CD8-positive, alpha-beta memory T cell (primary cell): ENCODE data around the gene CASZ1. TPM values are rescaled to one million over a fixed set of nuclear protein-coding genes. Genes with fewer than 3 reads are reported as not detected.
A peak's percentile ranks its signal among the peaks of the same experiment; 100 is the strongest.

ENCODE experiments used
- CTCF ChIA-PET: fragments of 350-600 bp; sonication (Branson Sonifier 250); formaldehyde crosslinking; loops from one replicate; lab custom pipeline; 2021; ENCODE audit warnings: antibody characterized with exemption; lab: Charles Lee
- POLR2A ChIA-PET: fragments of 350-600 bp; sonication (Branson Sonifier 250); formaldehyde crosslinking; loops from one replicate; lab custom pipeline; 2021; ENCODE audit warnings: antibody characterized with exemption; lab: Charles Lee
- DNase-seq, 5 donors: peaks; one replicate each; pipeline versions ENCODE4 v3.0.0 to v3.0.0-alpha.2; 2020 to 2022; ENCODE audit warnings: mixed read lengths in 1 of 5
- H3K27ac ChIP-seq: one replicate; pipeline ENCODE4 v1.7.0; 2013; ENCODE audit warnings: low read depth, mild to moderate bottlenecking, low read length, moderate library complexity
- H3K27me3 ChIP-seq: 2 replicates; pipeline ENCODE4 v1.7.0; 2013; ENCODE audit warnings: low read length, mild to moderate bottlenecking; ENCODE audit not compliant: insufficient read depth, poor library complexity, severe bottlenecking
- H3K36me3 ChIP-seq: 2 replicates; pipeline ENCODE4 v1.7.0; 2013; ENCODE audit warnings: mild to moderate bottlenecking, low read length, moderate library complexity; ENCODE audit not compliant: insufficient read depth
- H3K4me1 ChIP-seq: 2 replicates; pipeline ENCODE4 v1.7.0; 2013; ENCODE audit warnings: mild to moderate bottlenecking, low read length, moderate library complexity; ENCODE audit not compliant: insufficient read depth
- H3K4me3 ChIP-seq: 2 replicates; pipeline ENCODE4 v1.7.0; 2013; ENCODE audit warnings: mild to moderate bottlenecking, low read length
- H3K9me3 ChIP-seq: 2 replicates; pipeline ENCODE4 v1.7.0; 2013; ENCODE audit warnings: mild to moderate bottlenecking, low read length
- H3K27ac Mint-ChIP-seq, 8 donors: one replicate each; pipeline ENCODE4 v1.8.0; 2020 to 2021; ENCODE audit warnings: mixed read lengths in 8 of 8, mild to moderate bottlenecking in 6 of 8, inconsistent platforms in 3 of 8, moderate library complexity in 3 of 8
- H3K27me3 Mint-ChIP-seq, 2 donors: one replicate each; pipeline ENCODE4 v1.8.0; 2020 to 2021; ENCODE audit warnings: mixed read lengths in 2 of 2, mild to moderate bottlenecking in 1 of 2, moderate library complexity in 1 of 2
- H3K36me3 Mint-ChIP-seq, 3 donors: one replicate each; pipeline ENCODE4 v1.8.0; 2020 to 2021; ENCODE audit warnings: mixed read lengths in 3 of 3, inconsistent platforms in 1 of 3, mild to moderate bottlenecking in 1 of 3
- H3K4me1 Mint-ChIP-seq, 3 donors: one replicate each; pipeline ENCODE4 v1.8.0; 2020 to 2021; ENCODE audit warnings: mixed read lengths in 3 of 3, inconsistent platforms in 1 of 3, mild to moderate bottlenecking in 1 of 3
- H3K4me3 Mint-ChIP-seq, 7 donors: one replicate each; pipeline ENCODE4 v1.8.0; 2020 to 2021; ENCODE audit warnings: mixed read lengths in 7 of 7, mild to moderate bottlenecking in 6 of 7, moderate library complexity in 4 of 7, inconsistent platforms in 2 of 7
- H3K9me3 Mint-ChIP-seq, 5 donors: one replicate each; pipeline ENCODE4 v1.8.0; 2020 to 2022; ENCODE audit warnings: mixed read lengths in 5 of 5, mild to moderate bottlenecking in 3 of 5, moderate library complexity in 2 of 5, inconsistent platforms in 1 of 5
- polyA plus RNA-seq: library from polyadenylated mRNA; unstranded; fragments of 300-500 nt; fragmentation: Illumina TruSeq; gene quantifications from one replicate; pipeline ENCODE4 v1.2.3, GENCODE V29; 2021
- total RNA-seq, 2 experiments: library from RNA; stranded (reverse); gene quantifications; one replicate each; pipeline ENCODE4 v1.2.3, GENCODE V29; 2021

CASZ1 gene
- total and polyA plus RNA-seq, 3 experiments from 2014 or later, result 2.2 to 10.5 (median 9.9) TPM

- Histone ChIP-seq H3K4me1 (no peaks in the 10 kb centered on the region), H3K36me3 (no peaks in the 10 kb centered on the region), H3K27me3 (no peaks in the 10 kb centered on the region), H3K9me3 (no peaks in the 10 kb centered on the region), H3K4me3 (no peak overlapping the region), H3K27ac (no peak overlapping the region)
- Mint-ChIP-seq H3K36me3 (peaks cover 0 to 6% (median 0%) of the 10 kb centered on the region in 3 donors), H3K4me1 (peaks cover 12 to 47% (median 26%) of the 10 kb centered on the region in 3 donors), H3K9me3 (peaks cover 0 to 1% (median 0%) of the 10 kb centered on the region in 5 donors), H3K4me3 (no peak overlapping the region), H3K27me3 (no peaks in the 10 kb centered on the region), H3K27ac (peak overlapping the region in 1 of 8 donors; percentile 33)
- DNase-seq, result no peak
- CTCF ChIA-PET, result no interaction called here
- POLR2A ChIA-PET, result no interaction called here
Observed at GRCh38 chr1:10678852-10679251, 117.6 kb downstream of the CASZ1 start.

DNA sequence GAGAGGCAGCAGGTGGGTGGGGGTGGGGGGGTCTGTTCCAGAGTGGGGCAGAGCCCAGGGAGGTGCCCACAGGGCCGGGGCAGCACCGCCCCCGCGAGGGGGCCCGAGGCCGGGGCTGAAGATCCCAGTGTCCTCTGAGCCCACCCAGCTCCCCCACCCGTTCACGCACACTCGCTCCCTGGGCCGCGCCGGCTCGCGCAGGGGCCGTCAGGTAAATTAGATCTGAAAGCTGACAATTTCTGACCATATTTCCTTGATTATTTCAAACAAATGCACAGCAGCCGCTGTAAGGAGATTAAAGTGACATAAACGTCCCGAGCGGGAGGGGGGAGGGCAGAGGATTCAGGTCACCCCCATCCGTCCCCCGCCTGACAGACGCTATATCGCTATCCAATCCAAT, 118.0 kb downstream of the CASZ1 start:
- H3K4me3 Mint-ChIP-seq, result no peak overlapping the region
- H3K27me3 ChIP-seq, result no peaks in the 10 kb centered on the region
- H3K36me3 Mint-ChIP-seq, result peaks cover 0 to 3% (median 0%) of the 10 kb centered on the region in 3 donors
- H3K9me3 Mint-ChIP-seq, result peaks cover 0 to 1% (median 0%) of the 10 kb centered on the region in 5 donors
- no peaks in the 10 kb centered on the region for H3K36me3 ChIP-seq
- no peak for DNase-seq
- no peak overlapping the region for H3K27ac Mint-ChIP-seq
- ChIA-PET POLR2A (no interaction called here), CTCF (no interaction called here)
- peaks cover 11 to 43% (median 23%) of the 10 kb centered on the region in 3 donors for H3K4me1 Mint-ChIP-seq
- H3K9me3 ChIP-seq, result no peaks in the 10 kb centered on the region
- no peak overlapping the region for H3K4me3 ChIP-seq
- no peak overlapping the region for H3K27ac ChIP-seq
- H3K4me1 ChIP-seq, result no peaks in the 10 kb centered on the region
- H3K27me3 Mint-ChIP-seq, result no peaks in the 10 kb centered on the region

DNA sequence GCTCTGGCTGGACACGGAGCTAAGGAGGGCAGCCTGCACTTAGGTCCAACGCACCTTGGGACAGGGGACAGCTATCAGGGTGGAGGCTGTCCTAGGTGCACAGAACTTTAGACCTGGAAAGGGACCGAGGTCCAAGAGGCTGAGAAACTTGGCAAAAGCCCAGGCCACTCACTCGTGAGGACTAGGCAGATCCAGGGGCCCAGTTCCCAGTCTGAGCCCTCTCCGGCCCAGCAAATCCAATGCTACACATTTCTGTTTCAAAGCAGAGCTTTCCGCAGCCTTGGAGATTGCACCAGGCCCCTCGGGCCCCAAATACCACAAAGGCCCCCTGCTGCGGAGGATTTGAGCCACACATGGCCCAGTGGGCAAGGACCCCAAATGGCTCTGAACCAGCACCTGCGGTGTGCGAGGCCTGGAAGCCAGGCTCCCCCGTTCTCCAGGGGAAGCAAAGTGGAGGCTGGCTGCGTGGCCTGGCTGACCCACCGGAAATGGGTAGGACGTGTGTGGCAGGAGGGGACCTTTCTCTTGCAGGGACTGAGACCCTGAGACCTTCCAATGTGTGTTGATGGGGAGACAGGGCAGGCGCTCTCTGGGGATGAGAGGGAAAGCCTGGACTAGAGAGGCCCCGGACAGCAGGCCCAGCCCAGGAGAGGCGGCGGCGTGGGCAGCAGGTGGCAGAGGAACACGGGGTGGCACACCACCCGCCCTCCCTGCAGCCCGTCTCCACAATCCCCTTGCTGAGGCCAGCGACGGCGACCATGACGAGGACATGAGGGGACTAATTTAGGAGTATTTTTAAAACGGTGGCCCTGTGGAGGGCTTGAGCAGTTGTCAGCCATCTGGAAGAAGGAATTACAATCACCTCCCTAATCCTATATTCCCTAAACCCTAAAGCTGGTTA, 118.7 kb downstream of the CASZ1 start:
- peak overlapping the region in 2 of 8 donors; percentile 47 to 87 for H3K27ac Mint-ChIP-seq
- Histone ChIP-seq H3K4me3 (no peak overlapping the region), H3K4me1 (no peaks in the 10 kb centered on the region), H3K27ac (no peak overlapping the region), H3K27me3 (no peaks in the 10 kb centered on the region), H3K36me3 (no peaks in the 10 kb centered on the region), H3K9me3 (no peaks in the 10 kb centered on the region)
- ChIA-PET POLR2A (no interaction called here), CTCF (no interaction called here)
- H3K36me3 Mint-ChIP-seq, result peaks cover 0 to 1% (median 0%) of the 10 kb centered on the region in 3 donors
- H3K27me3 Mint-ChIP-seq, result no peaks in the 10 kb centered on the region
- peaks cover 9 to 36% (median 17%) of the 10 kb centered on the region in 3 donors for H3K4me1 Mint-ChIP-seq
- H3K4me3 Mint-ChIP-seq, result no peak overlapping the region
- no peak for DNase-seq
- H3K9me3 Mint-ChIP-seq, result peaks cover 0 to 1% (median 0%) of the 10 kb centered on the region in 5 donors

GRCh38 chr1:10676963-10677362, 119.5 kb downstream of the CASZ1 start:
- Histone ChIP-seq H3K4me1 (no peaks in the 10 kb centered on the region), H3K36me3 (no peaks in the 10 kb centered on the region), H3K27me3 (no peaks in the 10 kb centered on the region), H3K4me3 (no peak overlapping the region), H3K9me3 (no peaks in the 10 kb centered on the region), H3K27ac (no peak overlapping the region)
- Mint-ChIP-seq H3K9me3 (peaks cover 0 to 1% (median 0%) of the 10 kb centered on the region in 5 donors), H3K27ac (peak overlapping the region in 1 of 8 donors; percentile 20), H3K4me3 (no peak overlapping the region), H3K36me3 (peaks cover 0 to 1% (median 0%) of the 10 kb centered on the region in 3 donors), H3K4me1 (peaks cover 9 to 28% (median 10%) of the 10 kb centered on the region in 3 donors), H3K27me3 (no peaks in the 10 kb centered on the region)
- POLR2A ChIA-PET, result no interaction called here
- no peak for DNase-seq
- CTCF ChIA-PET, result no interaction called here

DNA sequence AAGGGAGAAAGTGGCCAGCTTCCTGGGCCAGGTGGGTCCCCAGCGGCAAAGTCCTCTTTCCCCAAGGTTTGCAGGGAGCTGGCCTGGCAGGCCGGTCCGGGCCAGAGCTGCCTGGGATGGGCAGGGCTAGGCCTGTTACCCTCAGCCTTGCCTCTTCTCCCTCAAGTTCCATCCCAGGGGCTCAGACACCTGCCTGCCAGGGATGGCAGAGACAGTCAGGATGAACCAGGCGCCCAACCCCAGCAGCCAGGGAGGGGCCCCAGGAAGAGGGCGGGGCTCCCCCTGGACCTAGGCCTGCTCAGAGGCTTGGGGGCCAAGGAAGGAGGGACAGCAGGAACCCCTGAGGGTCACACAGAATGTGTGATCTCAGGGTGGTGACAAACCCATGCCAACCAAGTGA, 120.6 kb downstream of the CASZ1 start:
- H3K36me3 Mint-ChIP-seq, result peaks cover 0 to 1% (median 0%) of the 10 kb centered on the region in 3 donors
- ChIA-PET CTCF (no interaction called here), POLR2A (no interaction called here)
- no peak overlapping the region for H3K4me3 Mint-ChIP-seq
- Histone ChIP-seq H3K27me3 (no peaks in the 10 kb centered on the region), H3K4me3 (no peak overlapping the region), H3K9me3 (no peaks in the 10 kb centered on the region), H3K4me1 (no peaks in the 10 kb centered on the region), H3K36me3 (no peaks in the 10 kb centered on the region), H3K27ac (no peak overlapping the region)
- no peak for DNase-seq
- peaks cover 0 to 1% (median 0%) of the 10 kb centered on the region in 5 donors for H3K9me3 Mint-ChIP-seq
- H3K27ac Mint-ChIP-seq, result no peak overlapping the region
- peaks cover 7 to 25% (median 9%) of the 10 kb centered on the region in 3 donors for H3K4me1 Mint-ChIP-seq
- H3K27me3 Mint-ChIP-seq, result no peaks in the 10 kb centered on the region

DNA sequence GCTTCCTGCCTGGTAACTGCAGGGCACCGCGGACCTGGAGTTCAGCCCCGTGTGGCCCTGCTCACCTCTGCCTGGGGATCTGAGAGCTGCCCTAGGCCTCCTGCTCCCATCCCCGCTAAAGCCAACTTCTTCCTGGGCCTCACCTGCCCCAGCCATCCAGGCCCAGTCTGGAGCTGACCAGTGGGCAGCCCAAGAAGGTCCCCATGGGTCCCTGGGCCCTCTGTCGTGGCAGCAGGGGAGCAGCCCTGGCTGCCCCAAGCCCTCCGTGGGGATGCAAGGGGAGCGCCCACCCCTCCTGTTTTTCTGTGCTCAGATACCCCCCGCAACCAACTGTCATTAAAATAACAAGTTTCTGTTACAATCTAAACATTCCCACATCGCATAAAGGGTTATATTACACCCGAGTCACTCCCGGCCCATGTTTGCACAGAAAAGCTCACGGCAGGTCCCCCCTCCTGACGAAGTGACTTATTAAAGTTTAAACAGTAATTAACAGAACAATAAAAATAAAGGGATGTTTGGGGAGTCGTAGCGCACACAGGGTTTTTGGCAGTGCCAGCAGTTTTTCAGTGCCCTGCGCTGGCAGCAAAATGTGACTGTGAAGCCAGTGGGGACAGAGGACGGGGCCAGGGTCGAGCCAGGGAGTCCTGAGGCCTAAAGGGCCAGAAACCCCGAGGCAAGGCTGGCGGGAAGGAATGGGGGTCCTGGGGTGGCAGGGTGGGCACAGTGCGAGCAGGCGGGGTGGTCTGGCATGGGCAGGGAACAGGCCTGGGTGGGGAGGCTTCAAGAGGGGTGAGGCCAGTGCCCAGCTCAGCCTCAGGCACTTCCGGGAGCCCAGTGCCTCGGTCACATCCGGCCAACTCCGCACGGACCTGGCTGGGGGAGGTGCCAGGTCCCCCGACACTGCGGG, 121.5 kb downstream of the CASZ1 start:
- CTCF ChIA-PET, result no interaction called here
- H3K4me3 Mint-ChIP-seq, result no peak overlapping the region

GRCh38 chr1:10674222-10674621, 122.2 kb downstream of the CASZ1 start:
- Histone ChIP-seq H3K9me3 (no peaks in the 10 kb centered on the region), H3K4me3 (no peak overlapping the region), H3K4me1 (no peaks in the 10 kb centered on the region), H3K27ac (no peak overlapping the region), H3K27me3 (no peaks in the 10 kb centered on the region), H3K36me3 (no peaks in the 10 kb centered on the region)
- no peaks in the 10 kb centered on the region for H3K27me3 Mint-ChIP-seq
- POLR2A ChIA-PET, result no interaction called here
- DNase-seq, result no peak
- peaks cover 3 to 18% (median 4%) of the 10 kb centered on the region in 3 donors for H3K4me1 Mint-ChIP-seq
- peaks cover 0 to 1% (median 0%) of the 10 kb centered on the region in 5 donors for H3K9me3 Mint-ChIP-seq
- no peak overlapping the region for H3K27ac Mint-ChIP-seq
- no peaks in the 10 kb centered on the region for H3K36me3 Mint-ChIP-seq
- CTCF ChIA-PET, result no interaction called here
- no peak overlapping the region for H3K4me3 Mint-ChIP-seq

More for the DNA sequence above, 121.5 kb downstream of the CASZ1 start:
- Histone ChIP-seq H3K4me1 (no peaks in the 10 kb centered on the region), H3K27ac (no peak overlapping the region), H3K27me3 (no peaks in the 10 kb centered on the region), H3K4me3 (no peak overlapping the region), H3K9me3 (no peaks in the 10 kb centered on the region), H3K36me3 (no peaks in the 10 kb centered on the region)
- POLR2A ChIA-PET, result no interaction called here
- DNase-seq, result no peak
- peaks cover 0 to 1% (median 0%) of the 10 kb centered on the region in 5 donors for H3K9me3 Mint-ChIP-seq
- peaks cover 7 to 25% (median 9%) of the 10 kb centered on the region in 3 donors for H3K4me1 Mint-ChIP-seq
- H3K36me3 Mint-ChIP-seq, result no peaks in the 10 kb centered on the region
- H3K27ac Mint-ChIP-seq, result no peak overlapping the region
- H3K27me3 Mint-ChIP-seq, result no peaks in the 10 kb centered on the region
